Ecto neural progenitor cell (in vitro differentiated cells): Measurements from ENCODE around the gene F12.

Experiments used
- DNase-seq: peaks from one replicate; pipeline ENCODE4 v3.0.0-alpha.2; 2018; ENCODE audit warnings: low spot score

Gene F12

DNA sequence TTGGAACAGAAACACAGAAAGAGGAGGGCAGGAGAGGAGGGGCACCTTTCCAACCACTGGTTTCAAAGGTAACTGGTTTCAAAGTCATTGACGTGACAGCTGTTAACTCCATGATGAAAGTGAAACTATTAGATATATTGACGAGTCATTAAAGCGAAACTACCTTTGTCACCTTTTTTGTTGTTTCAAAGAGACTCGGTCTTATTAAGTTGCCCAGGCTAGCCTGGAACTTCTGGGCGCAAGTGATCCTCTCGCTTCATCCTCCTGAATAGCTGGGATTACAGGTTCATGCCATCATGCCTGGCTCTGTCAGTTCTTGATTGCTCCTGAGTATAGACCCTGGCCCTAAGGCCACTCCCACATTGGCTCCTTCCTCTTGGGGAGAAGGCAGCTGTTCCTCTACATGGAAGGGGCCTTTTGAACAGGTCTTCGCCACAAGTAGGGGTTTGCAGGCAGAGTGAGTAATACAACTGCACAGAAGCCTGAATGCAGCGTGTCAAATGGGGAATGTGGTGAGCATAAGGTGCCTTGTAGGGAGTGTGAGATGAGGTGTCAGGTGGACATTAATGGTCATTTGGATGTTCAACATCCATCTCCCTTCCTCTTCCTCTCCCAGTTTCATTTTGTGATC lies 3.4 kb upstream of the F12 start:
- DNase-seq, result no peak

DNA sequence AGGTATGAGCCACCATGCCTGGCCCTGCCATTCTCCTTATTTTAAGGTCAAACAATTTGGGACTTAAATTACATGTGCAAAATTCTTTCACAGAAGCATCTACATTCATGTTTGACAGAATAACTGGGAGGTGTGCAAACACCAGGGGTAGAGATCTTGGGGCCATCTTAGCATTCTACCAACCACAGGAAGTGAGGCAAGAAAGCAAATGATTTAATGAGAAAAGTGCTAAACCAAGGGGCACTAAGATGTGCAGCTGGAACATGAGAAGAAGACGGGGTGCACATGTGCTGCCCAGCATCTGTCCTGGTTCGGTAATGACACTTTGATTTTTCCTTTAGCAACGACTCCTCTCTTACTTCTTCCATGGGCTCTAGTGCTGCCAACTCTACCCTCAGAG lies 1.2 kb upstream of the F12 start:
- DNase-seq, result no peak

DNA sequence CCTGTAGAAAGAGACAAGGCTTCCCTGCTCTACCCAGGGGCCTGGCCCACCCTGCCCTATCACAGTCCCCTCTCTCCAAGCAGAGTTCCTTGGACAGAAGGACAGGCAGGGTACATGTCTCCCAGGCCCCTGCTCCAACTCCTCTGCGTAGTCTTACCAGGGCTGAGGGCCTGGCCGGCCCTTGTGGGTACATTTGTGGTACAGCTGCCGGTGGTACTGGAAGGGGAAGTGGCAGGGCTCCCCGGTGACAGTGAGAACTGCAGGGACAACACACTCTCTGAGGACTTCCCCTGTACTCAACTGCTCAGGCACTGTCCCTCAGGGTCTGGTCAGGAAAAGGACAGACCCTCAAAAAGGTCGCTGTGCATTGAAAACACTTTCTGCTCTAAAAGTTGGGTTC lies 3.6 kb downstream of the F12 start:
- no peak for DNase-seq

DNA sequence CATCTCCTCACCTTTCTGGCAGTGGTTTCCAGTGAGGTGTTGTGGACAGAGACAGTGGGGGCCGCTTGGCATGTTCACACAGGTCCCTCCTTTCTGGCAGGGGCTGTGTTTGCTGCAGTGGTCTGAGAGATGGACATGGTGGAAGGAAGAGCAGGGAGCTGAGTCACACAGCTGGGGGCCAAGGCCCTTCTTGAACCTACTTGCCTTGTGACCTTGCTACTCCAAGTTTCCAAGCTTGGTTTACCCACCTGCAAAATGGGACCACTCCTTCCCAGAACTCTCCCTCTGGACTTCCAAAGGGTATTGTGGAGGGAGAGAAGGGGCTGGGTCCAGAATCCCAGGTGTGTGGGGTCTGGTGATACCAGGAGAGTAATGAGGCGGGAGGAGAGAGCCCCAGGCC lies 4.1 kb downstream of the F12 start:
- DNase-seq, result no peak

DNA sequence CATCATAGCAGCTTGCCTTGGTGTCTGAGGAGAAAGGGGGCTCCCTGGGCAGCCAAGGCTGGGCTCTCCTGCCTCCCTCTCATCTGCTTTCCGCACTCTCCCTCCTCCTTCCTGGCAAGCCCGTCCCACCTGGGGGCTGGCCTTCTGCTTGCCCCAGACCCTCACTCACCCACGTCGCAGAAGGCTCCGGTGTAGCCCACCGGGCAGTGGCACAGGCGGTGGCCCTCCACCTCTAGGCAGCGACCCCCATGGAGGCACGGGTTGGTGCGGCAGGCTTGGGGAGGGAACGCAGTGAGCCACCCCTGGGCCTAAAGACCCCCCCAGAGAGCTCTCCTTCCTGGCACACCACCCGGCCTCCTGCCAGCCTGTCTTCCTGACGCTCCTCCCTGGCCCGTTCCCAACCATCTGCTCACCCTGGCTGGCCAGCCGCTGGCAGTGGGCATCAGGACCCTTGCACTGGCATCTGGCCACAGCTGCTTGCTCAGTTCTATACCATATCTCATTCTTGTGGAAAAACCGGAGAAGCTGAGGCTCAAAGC lies 4.7 kb downstream of the F12 start:
- no peak for DNase-seq

DNA sequence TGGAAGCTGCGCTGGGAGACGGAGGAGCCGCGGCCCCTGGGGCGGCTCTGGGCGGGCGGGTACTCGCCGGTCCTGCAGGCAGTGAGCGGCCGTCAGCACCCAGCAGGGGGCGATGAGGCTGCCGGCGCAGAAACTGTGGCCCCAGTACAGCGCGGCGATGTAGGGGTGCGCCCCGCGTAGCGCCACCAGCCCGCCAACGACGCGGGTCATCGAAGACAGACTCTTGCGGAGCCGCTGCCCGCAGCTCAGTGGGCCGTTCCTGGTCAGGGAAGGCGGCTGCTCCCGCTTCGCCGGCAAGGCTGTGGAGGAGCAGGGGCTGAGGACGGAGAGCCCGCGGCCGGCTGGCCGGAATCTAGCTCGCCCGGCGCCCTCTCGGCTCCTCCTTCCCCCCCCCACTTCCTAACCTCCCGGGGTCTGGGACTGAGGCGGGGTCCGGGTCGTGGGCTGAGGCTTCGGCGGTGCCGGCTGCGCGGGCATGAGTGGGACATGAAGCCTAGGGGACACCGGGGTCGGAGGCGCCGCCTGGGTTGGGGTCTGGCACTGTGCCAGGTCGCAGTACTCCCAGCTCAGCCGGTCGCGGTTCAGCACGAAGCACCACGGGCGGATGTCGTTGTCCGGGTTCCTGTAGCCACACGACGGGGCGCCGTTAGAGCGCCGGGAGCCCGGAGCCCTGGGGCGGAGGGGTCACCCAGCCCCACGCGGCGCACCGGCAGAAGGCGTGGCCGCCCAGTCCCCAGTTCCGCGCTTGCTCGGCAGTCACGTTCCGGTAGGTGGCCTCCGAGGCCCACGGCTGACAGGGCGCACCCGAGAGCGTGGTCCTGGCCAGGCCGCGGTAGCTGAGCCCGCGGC lies 5.3 kb downstream of the F12 start:
- DNase-seq, result peak; percentile 84

DNA sequence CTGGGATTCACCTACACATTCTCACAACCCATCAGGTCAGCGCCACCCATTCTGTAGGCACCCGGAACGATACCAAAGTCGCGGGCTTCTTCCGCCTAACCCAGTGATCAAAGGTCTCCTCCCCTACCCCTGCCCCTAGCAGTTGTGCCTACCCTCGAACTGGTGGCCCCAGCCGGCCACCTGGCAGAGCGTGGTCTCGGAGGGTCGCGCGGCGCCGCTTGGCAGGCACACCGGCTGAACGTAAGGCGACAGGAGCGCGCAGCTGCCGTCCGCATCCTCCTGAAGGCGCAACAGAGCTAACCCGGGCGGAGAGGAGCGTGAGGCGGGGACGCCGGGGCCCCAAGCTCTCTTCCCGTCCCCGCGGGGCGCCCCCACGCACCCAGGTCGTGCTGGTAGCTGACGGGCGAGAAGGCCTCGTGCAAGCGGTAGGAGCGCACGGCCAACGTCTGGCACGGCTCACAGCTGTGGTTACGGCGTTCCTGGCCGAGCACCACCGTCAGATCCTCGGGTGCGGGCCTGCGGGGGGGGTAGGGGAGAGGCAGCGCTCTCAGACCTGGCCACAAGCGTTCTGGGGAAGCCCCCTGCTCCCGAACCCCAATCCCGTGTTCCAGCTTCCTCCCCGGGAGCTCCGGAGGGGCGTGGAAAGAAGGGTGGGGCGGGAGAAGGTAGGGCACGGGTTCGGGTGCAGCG lies 6.1 kb downstream of the F12 start:
- peak; percentile 65 for DNase-seq

DNA sequence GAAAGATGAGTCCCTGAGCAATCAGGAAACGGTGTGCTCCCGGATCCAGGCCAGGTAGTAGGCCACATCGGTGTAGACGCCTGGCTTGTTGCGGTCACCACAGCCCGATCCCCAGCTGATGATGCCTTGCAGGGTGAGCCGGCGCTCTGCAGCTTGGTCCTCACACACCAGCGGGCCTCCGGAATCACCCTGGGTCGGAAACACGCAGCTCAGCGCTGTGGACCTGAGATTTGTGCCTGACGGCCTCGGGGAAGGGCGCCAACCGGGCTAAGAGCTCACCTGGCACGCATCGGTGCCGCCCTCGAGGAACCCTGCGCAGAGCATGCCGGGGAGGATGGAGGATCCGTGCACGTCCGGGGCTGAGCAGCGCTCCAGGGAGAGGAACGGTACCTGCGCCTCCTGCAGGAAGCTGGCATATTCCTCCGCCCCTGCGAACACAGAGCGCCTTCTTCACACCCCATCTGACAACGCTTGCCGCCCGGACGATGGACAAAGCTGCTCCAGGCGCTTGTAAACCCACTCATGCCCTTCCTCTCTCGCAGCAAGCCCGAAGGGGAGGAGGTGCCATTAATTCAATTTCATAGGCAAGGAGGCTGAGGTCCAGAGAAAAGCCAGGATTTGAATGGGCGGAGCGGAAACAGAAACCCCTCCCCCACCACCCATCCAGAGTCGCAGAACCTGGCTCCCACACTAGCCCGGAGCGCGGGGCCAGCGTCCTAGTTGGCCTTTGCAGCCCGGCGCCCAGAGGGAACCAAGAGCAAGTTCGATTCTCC lies 6.9 kb downstream of the F12 start:
- peak; percentile 86 for DNase-seq

DNA sequence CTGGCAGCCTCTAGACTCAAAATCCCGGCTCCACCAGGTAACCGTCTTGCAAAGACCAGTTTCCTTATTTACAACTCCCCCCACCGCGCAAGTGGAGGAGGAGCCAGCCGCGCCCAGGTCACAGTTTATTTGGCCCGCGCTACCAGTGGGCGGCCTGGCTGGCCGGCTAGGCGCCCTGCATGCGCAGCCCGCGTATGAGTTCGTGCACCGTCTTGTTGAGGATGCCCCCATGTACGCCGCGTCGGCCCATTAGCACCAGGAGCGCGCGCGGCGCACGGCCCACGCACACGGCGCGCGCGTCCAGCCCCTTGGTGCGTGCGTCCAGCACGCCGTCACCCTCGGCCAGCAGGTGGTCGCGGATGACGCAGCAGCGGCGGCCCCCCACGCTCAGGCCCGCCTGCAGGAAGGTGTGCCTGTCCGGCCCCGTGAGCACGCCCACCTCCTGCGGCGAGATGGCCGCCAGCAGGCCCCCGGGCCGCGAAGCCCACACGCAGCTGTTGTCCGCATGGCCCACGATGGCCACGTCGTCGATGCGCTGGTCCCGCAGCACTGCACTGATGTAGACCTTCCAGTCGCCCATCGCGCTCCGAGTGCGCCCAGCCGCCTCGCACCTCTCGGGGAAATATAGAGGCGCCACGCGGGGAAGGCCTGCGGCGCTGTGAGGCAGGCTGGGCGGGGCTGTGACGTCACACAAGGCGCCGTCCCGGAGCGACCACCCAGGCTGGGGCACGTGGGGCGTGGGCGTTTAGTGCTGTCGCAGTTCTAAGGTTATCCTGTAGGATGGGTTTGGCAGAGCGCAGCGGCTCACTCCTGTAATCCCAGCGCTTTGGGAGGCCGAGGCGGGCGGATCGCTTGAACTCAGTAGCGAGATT lies 9.1 kb downstream of the F12 start, which contains the start of gene PFN3:
Gene PFN3 (minus strand): TSS at position 665 of the 872 bp plus-strand sequence. CDS start 85 bp downstream, at position 580.
- DNase-seq, result no peak

DNA sequence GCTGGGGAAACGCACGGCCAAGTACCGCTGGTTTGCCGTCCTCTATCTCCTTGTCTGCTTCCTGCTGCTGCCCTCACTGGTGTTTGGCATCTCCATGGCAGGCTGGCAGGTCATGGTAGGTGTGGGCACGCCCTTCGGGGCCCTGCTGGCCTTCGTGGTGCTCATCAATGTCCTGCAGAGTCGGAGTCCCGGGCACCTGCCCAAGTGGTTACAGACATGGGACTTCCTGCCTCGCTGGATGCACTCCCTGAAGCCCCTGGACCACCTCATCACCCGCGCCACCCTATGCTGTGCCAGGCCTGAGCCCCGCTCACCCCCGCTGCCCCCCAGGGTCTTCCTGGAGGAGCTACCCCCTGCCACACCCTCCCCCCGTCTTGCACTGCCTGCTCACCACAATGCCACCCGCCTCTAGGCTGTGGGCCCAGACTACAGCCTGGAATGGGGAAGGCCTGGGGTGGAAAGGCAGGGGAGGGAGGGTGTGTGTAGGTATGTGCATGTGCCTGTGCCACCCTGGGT lies 11.4 kb downstream of the F12 start:
- no peak for DNase-seq

DNA sequence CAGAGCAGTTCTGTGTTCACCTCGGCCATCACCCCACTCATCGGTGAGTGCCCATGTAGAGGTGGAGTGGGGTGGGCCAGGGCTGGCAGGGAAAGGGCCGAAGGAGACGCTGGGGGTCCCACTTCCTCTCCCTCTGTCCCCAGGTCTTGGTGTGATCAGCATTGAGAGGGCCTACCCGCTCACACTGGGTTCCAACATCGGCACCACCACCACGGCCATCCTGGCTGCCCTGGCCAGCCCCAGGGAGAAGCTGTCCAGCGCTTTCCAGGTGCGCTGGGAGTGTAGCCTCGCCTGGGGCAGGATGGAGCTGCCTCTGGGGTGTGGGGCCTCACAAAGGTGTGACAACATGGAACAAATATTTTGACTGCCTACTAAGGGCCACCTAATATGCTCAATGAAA lies 12.6 kb downstream of the F12 start:
- no peak for DNase-seq

DNA sequence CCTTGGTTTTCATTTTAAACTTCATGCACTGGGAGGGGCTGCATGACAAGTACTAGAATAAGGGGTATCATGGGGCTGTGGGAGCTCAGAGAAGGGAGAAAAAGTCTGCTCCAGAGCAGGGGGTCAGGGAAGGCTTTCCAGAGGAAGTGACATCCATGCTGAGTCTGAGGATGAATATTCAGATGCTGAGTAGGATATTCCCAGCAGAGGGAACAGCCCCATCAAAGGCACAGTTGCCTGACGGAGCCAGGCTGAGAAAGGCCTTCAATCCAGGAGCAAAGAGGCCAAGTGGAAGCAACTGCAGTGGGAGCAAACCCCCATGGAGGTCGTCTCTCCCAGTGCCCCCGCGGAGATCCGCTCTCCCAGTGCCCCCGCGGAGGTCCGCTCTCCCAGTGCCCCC lies 13.3 kb downstream of the F12 start:
- no peak for DNase-seq

DNA sequence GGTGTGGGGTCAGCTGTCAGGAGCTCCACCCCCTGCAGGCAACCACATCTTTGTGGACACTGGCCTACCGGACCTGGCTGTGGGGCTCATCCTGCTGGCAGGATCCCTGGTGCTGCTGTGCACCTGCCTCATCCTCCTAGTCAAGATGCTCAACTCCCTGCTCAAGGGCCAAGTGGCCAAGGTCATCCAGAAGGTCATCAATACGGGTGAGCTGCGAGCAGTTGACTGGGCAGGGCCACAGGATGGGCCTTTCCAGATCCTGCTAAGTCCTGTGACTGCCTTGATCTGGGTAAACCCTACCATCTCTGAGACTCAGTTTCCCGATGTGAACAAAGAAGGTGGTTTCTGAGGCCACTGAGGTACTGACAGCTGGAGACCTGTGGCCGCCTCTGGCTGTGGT lies 15.4 kb downstream of the F12 start:
- no peak for DNase-seq

DNA sequence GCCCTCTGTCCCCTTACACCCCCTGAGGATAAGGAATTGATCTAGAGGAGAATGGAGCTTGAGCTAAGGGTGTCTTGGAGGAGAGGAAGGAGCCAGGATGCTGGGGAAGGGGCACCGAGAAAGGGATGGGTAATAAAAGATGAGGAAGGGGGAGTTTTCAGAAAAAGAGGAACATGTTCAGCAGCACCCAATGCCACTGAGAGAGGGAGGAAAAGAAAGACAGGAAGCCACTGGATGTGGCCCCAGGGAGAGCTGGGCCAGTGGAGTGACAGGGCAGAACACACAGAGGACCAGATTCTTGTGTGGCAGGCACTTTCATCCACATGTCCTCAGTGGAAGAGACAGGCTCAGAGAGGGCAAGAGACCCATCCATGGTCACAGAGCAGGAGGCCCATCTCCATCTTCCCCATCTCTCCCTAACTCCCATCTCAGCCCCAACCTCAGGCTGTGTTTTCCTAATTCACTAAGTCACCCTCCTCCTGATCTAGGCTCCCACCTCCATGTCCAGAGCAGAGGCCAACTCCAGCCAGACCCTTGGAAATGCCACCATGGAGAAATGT lies 16.1 kb downstream of the F12 start:
- no peak for DNase-seq

DNA sequence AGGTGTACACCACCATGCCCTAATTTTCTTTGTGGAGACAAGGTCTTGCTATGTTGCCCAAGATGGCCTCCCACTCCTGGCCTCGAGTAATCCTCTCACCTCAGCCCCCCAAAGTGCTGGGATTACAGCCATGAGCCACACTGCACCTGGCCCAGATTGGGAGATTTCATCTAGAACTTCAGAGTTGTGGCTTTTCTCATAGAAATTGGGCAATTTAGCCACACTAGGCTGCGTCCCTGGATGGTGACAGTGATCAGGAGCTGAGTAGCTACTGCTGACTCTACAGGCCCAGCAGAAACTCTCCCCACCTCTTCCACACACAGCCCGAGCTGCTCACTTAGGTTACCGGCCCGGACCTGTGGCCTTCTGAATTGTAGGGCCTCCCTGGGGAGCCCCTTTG lies 16.6 kb downstream of the F12 start:
- no peak for DNase-seq

DNA sequence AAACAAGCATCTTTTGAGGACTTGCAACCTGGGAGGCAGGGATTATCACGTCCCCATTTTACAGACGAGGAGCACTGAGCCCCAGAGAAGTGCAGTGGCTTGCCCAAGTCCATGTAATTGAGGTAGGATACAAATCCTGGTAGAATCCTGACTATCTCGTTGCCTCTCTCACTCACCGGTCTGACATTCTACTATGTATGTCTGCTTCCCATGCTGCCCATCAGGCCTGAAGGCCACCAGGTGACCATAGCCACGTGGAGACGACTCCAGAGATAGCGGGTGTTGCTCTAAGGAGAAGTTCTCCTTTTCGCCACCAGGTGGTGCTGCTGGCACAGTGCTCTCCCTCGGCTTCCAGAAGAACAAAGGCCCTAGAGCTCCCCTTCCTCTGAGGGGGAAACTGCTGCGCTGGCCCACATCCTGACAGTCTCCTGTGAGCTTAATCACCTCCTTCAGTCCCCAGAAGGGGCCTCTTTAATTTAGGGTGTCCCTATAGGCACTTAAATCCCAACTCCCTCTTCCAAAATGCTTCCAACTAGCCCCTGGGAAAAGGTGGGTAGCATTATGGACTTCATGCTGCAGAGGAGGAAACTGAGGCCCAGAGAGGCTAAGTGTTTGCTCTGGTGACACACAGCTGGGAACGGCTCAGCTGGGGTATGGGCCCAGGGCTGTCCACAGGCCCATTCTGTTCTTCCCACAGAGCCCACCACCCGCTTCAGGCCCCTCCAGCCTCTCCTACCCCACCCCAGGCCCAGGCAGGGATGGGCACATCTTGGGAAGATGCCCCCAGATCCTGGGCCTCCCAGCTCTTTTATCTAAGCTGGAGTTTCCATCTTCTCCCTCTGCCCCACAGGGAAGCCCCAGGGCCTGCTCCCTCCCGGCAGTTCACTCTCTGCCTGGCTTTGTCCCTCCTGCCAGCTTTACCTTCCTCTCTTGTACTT lies 18.7 kb downstream of the F12 start:
- DNase-seq, result peak; percentile 90

DNA sequence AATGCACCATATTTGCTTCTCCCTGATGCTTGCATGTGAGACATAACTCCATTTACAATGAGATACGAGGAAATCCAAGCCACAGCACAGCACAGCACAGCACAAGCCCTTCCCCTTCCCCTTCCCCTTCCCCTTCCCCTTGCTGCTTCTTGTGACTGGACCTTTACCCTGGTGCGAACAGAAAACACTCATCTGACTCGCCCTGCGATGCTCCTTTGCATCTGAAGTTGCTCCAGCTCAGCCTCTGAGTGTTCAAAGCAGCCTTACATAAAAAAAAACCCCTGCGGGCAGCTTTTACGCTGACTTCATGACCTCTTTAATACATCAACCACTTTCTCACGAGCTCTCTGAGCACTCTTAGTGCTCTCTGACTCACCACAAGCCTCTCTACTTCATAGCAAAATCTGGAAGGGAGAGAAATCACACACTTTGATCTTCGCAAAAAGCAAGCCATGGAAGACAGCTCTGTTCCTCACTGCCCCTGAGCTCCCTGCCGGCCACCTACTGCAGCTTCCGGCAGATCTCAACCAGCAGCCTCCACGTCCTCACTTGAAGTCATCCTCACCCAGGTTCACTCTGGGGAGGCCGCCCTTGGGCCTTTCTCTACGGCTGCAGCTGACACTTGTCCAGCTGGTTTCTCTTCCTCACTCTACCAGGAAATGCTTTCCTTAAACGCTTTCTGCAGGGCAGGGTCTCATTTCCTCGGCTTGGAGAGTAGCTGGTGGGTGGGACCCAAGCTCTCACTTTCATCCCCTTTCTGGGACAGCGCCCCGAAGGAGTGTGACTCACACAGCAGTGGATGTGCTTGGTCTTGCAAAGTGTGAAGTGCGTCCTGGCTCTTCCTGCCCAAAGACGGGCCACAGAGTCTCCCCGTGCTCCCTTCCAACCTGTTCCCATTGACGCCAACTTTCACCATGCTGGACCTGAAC lies 19.9 kb downstream of the F12 start:
- DNase-seq, result no peak

DNA sequence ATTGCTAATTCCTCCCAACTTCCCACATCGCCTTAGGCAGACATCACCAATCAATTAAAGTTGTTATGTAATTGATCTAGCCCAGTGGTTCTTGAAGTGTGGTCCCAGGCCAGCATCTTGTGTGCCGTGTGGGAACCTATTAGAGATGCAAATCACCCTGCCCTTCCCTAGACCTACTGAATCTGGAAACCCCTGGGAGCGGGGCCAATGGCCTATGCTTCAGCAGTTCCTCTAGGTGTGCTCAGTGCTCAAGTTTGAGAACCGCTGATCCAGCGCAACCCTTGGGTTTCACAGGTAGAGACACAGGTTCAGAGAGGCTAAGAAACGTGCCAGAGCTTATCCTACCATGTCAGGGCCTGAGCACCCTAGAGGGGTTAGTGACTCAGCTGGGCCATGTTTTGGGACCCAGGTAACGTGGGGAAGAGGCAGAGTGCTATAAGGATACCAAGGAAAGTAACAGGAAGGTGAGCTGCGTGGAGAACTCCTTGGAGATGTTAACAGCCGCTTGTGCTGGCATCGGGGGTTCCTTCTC lies 20.8 kb downstream of the F12 start:
- DNase-seq, result no peak
